Measurements from ENCODE around the gene APLNR.

- no peak for TF ChIP-seq CTCF (IDR thresholded peaks at IDR 0.05; ENCODE audit: low read length)
- TF ChIP-seq EZH2 (IDR thresholded peaks at IDR 0.05; ENCODE audit: borderline replicate concordance, low read length): no peak
Observed at GRCh38 chr11:57240757-57241156, 3.7 kb upstream of the APLNR start.
